GM12864 (cell line): ENCODE results near the gene PER1.
"Not testable (repeated sequence)": the region's sequence is repeated elsewhere in the genome, so short reads cannot be mapped to it uniquely, and the experiment has no call there.

Experiments
- DNase-seq: peaks from one replicate; pipeline ENCODE4 v3.0.0-alpha.2; 2011; ENCODE audit warnings: low read depth
- H3K4me3 ChIP-seq: 2 replicates; pipeline ENCODE4 v1.5.1; 2011; ENCODE audit warnings: mild to moderate bottlenecking, low read depth, low read length, control low read depth
- CTCF ChIP-seq: IDR thresholded peaks from 2 replicates; pipeline ENCODE4 v1.5.1; 2011; ENCODE audit warnings: low read depth, mild to moderate bottlenecking, moderate library complexity, low read length, control low read depth, inconsistent platforms; ENCODE audit errors: missing control alignments

Gene PER1

GRCh38 chr17:8176197-8176940 lies 24.2 kb upstream of the PER1 start, which contains the start of gene TMEM107:
Gene TMEM107 (minus strand): TSS chr17:8176380. CDS start chr17:8176286, 94 bp downstream.
- DNase-seq: no peak
- peak within 1 kb of the TSS; percentile 73 for H3K4me3 ChIP-seq
- peak; percentile 7 for TF ChIP-seq CTCF

- peak overlapping the region; percentile 73 for H3K4me3 ChIP-seq
- no peak for DNase-seq
- TF ChIP-seq CTCF: no peak
Observed at GRCh38 chr17:8175795-8176196, 23.6 kb upstream of the PER1 start.

GRCh38 chr17:8173871-8174322 lies 21.7 kb upstream of the PER1 start:
- DNase-seq: no peak
- H3K4me3 ChIP-seq: peak overlapping the region; percentile 43
- TF ChIP-seq CTCF: no peak

- DNase-seq: peak; percentile 98
- H3K4me3 ChIP-seq: peak overlapping the region; percentile 39
- TF ChIP-seq CTCF: no peak
Observed at GRCh38 chr17:8173056-8173870, 21.1 kb upstream of the PER1 start.

GRCh38 chr17:8170186-8170585 lies 18.0 kb upstream of the PER1 start:
- H3K4me3 ChIP-seq, DNase-seq: not testable (repeated sequence)

GRCh38 chr17:8167526-8167925 lies 15.3 kb upstream of the PER1 start:
- H3K4me3 ChIP-seq: no peak overlapping the region
- DNase-seq: no peak
- TF ChIP-seq CTCF: no peak

- H3K4me3 ChIP-seq: no peak overlapping the region
- no peak for DNase-seq
- no peak for TF ChIP-seq CTCF
Observed at GRCh38 chr17:8166731-8167130, 14.5 kb upstream of the PER1 start.
